HepG2 (cell line): ENCODE results near the gene TFF1. TPM values are rescaled to one million over a fixed set of nuclear protein-coding genes. Genes with fewer than 3 reads are reported as not detected.

Experiments
- HHEX ChIP-seq: IDR thresholded peaks from 2 replicates; pipeline ENCODE4 v1.6.1; 2016; ENCODE audit warnings: control low read depth
- PLRG1 ChIP-seq: fragments of 450-650 bp; conservative IDR thresholded peaks from 2 replicates; pipeline ENCODE4 v1.6.1; 2016
- ZFP36L2 ChIP-seq: sonication (generic); formaldehyde crosslinking; IDR thresholded peaks from 2 replicates; pipeline ENCODE4 v1.4.0; 2020; ENCODE audit warnings: missing genetic modification reagents
- ZNF282 ChIP-seq: fragments of 450-650 bp; IDR thresholded peaks from 2 replicates; pipeline ENCODE4 v1.6.1; 2018; ENCODE audit not compliant: partially characterized antibody
- ZNF446 ChIP-seq: sonication (generic); formaldehyde crosslinking; IDR thresholded peaks from 2 replicates; pipeline ENCODE4 v1.5.0; 2020; ENCODE audit warnings: mild to moderate bottlenecking, missing genetic modification reagents
- ZNF572 ChIP-seq: sonication (generic); formaldehyde crosslinking; IDR thresholded peaks from 2 replicates; pipeline ENCODE4 v1.5.1; 2020; ENCODE audit warnings: mild to moderate bottlenecking, missing genetic modification reagents
- polyA plus RNA-seq, 8 experiments: library from polyadenylated mRNA; depleted of rRNA in 3 of 8; stranded (reverse) in 7 of 8; unstranded in 1 of 8; fragments of >200 nt; fragmentation: Illumina TruSeq in 4 of 8; extraction: Trizol in 4 of 8; gene quantifications; 2 replicates each; pipeline versions ENCODE4 v1.2.1 to v1.2.3, GENCODE V29; 2011 to 2016; ENCODE audit warnings: low read depth in 4 of 8, missing spikeins in 1 of 8, mixed read lengths in 1 of 8; ENCODE audit not compliant: insufficient read depth in 1 of 8
- total RNA-seq, 5 experiments: library from RNA; depleted of rRNA; stranded (reverse); fragments of >200 nt; fragmentation: Illumina TruSeq; extraction: Trizol; gene quantifications; 2 replicates each; pipeline ENCODE4 v1.2.3, GENCODE V29; 2016; ENCODE audit warnings: low read depth in 1 of 5
- TF ChIP-seq, protein P1 (sequence below): sonication (generic); formaldehyde crosslinking; IDR thresholded peaks from one replicate; pipeline ENCODE4 v1.5.1; 2020; ENCODE audit warnings: mild to moderate bottlenecking, missing genetic modification reagents; ENCODE audit errors: not compliant biosample characterization
- TF ChIP-seq, protein P2 (sequence below): sonication (generic); formaldehyde crosslinking; IDR thresholded peaks from 2 replicates; pipeline ENCODE4 v1.4.0; 2020; ENCODE audit warnings: mild to moderate bottlenecking, missing genetic modification reagents
- TF ChIP-seq, protein P3 (sequence below): sonication (generic); formaldehyde crosslinking; IDR thresholded peaks from 2 replicates; pipeline ENCODE4 v1.4.0; 2020; ENCODE audit warnings: mild to moderate bottlenecking, missing genetic modification reagents
- TF ChIP-seq, protein P4 (sequence below): IDR thresholded peaks from 2 replicates; pipeline ENCODE4 v1.6.1; 2016; ENCODE audit warnings: control low read depth
- TF ChIP-seq, protein P5 (sequence below): sonication (generic); formaldehyde crosslinking; IDR thresholded peaks from 2 replicates; pipeline ENCODE4 v1.4.0; 2020; ENCODE audit warnings: mild to moderate bottlenecking, missing genetic modification reagents
- TF ChIP-seq, protein P6 (sequence below): sonication (generic); formaldehyde crosslinking; IDR thresholded peaks from 2 replicates; pipeline ENCODE4 v1.8.0; 2023; ENCODE audit warnings: mild to moderate bottlenecking, missing genetic modification reagents

TFF1 gene
- total and polyA plus RNA-seq, 2 of the 13 experiments (the other 11 are each of a cell fraction or from before 2014, with no cell fraction given): 0.24 to 19.4 TPM

DNA sequence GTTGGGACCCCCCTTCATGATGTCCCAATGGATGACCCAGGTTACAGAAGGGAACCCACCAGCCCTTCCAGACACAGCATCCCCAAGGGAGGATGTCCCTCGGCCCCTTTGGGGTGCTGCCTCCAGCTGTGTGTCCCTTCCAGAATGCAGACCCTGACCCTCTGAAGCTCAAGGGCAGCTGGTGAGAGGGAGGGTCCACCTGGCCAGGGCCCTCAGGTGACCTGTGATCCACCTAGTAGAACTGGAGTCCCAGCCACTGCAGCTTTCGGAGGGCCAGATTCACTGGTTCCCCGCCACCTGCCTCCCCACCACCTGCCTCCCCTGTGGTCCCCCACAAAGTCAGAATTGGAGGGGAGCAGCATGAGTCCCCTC lies 9.6 kb upstream of the TFF1 start (continued):
- TF ChIP-seq, protein P1, sequence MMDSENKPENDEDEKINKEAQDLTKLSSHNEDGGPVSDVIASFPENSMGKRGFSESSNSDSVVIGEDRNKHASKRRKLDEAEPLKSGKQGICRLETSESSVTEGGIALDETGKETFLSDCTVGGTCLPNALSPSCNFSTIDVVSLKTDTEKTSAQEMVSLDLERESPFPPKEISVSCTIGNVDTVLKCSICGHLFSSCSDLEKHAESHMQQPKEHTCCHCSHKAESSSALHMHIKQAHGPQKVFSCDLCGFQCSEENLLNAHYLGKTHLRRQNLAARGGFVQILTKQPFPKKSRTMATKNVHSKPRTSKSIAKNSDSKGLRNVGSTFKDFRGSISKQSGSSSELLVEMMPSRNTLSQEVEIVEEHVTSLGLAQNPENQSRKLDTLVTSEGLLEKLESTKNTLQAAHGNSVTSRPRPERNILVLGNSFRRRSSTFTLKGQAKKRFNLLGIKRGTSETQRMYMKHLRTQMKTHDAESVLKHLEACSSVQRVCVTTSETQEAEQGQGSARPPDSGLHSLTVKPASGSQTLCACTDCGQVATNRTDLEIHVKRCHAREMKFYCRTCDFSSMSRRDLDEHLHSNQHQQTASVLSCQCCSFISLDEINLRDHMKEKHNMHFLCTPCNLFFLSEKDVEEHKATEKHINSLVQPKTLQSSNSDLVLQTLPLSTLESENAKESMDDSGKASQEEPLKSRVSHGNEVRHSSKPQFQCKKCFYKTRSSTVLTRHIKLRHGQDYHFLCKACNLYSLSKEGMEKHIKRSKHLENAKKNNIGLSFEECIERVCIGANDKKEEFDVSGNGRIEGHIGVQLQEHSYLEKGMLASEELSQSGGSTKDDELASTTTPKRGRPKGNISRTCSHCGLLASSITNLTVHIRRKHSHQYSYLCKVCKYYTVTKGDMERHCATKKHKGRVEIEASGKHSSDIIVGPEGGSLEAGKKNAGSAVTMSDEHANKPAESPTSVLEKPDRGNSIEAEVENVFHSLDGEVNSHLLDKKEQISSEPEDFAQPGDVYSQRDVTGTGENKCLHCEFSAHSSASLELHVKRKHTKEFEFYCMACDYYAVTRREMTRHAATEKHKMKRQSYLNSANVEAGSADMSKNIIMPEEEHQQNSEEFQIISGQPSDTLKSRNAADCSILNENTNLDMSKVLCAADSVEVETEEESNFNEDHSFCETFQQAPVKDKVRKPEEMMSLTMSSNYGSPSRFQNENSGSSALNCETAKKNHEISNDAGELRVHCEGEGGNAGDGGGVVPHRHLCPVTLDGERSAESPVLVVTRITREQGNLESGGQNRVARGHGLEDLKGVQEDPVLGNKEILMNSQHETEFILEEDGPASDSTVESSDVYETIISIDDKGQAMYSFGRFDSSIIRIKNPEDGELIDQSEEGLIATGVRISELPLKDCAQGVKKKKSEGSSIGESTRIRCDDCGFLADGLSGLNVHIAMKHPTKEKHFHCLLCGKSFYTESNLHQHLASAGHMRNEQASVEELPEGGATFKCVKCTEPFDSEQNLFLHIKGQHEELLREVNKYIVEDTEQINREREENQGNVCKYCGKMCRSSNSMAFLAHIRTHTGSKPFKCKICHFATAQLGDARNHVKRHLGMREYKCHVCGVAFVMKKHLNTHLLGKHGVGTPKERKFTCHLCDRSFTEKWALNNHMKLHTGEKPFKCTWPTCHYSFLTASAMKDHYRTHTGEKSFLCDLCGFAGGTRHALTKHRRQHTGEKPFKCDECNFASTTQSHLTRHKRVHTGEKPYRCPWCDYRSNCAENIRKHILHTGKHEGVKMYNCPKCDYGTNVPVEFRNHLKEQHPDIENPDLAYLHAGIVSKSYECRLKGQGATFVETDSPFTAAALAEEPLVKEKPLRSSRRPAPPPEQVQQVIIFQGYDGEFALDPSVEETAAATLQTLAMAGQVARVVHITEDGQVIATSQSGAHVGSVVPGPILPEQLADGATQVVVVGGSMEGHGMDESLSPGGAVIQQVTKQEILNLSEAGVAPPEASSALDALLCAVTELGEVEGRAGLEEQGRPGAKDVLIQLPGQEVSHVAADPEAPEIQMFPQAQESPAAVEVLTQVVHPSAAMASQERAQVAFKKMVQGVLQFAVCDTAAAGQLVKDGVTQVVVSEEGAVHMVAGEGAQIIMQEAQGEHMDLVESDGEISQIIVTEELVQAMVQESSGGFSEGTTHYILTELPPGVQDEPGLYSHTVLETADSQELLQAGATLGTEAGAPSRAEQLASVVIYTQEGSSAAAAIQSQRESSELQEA (CRISPR knock-in tag): no peak
- TF ChIP-seq HHEX (CRISPR knock-in tag) (no peak), ZNF572 (CRISPR knock-in tag) (no peak), PLRG1 (no peak), ZFP36L2 (CRISPR knock-in tag) (no peak), ZNF282 (no peak), ZNF446 (no peak)
- TF ChIP-seq, protein P2, sequence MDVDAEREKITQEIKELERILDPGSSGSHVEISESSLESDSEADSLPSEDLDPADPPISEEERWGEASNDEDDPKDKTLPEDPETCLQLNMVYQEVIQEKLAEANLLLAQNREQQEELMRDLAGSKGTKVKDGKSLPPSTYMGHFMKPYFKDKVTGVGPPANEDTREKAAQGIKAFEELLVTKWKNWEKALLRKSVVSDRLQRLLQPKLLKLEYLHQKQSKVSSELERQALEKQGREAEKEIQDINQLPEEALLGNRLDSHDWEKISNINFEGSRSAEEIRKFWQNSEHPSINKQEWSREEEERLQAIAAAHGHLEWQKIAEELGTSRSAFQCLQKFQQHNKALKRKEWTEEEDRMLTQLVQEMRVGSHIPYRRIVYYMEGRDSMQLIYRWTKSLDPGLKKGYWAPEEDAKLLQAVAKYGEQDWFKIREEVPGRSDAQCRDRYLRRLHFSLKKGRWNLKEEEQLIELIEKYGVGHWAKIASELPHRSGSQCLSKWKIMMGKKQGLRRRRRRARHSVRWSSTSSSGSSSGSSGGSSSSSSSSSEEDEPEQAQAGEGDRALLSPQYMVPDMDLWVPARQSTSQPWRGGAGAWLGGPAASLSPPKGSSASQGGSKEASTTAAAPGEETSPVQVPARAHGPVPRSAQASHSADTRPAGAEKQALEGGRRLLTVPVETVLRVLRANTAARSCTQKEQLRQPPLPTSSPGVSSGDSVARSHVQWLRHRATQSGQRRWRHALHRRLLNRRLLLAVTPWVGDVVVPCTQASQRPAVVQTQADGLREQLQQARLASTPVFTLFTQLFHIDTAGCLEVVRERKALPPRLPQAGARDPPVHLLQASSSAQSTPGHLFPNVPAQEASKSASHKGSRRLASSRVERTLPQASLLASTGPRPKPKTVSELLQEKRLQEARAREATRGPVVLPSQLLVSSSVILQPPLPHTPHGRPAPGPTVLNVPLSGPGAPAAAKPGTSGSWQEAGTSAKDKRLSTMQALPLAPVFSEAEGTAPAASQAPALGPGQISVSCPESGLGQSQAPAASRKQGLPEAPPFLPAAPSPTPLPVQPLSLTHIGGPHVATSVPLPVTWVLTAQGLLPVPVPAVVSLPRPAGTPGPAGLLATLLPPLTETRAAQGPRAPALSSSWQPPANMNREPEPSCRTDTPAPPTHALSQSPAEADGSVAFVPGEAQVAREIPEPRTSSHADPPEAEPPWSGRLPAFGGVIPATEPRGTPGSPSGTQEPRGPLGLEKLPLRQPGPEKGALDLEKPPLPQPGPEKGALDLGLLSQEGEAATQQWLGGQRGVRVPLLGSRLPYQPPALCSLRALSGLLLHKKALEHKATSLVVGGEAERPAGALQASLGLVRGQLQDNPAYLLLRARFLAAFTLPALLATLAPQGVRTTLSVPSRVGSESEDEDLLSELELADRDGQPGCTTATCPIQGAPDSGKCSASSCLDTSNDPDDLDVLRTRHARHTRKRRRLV (CRISPR knock-in tag): no peak
- TF ChIP-seq, protein P3, sequence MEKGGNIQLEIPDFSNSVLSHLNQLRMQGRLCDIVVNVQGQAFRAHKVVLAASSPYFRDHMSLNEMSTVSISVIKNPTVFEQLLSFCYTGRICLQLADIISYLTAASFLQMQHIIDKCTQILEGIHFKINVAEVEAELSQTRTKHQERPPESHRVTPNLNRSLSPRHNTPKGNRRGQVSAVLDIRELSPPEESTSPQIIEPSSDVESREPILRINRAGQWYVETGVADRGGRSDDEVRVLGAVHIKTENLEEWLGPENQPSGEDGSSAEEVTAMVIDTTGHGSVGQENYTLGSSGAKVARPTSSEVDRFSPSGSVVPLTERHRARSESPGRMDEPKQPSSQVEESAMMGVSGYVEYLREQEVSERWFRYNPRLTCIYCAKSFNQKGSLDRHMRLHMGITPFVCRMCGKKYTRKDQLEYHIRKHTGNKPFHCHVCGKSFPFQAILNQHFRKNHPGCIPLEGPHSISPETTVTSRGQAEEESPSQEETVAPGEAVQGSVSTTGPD: no peak
- TF ChIP-seq, protein P4, sequence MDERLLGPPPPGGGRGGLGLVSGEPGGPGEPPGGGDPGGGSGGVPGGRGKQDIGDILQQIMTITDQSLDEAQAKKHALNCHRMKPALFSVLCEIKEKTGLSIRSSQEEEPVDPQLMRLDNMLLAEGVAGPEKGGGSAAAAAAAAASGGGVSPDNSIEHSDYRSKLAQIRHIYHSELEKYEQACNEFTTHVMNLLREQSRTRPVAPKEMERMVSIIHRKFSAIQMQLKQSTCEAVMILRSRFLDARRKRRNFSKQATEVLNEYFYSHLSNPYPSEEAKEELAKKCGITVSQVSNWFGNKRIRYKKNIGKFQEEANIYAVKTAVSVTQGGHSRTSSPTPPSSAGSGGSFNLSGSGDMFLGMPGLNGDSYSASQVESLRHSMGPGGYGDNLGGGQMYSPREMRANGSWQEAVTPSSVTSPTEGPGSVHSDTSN (CRISPR knock-in tag): no peak
- TF ChIP-seq, protein P5, sequence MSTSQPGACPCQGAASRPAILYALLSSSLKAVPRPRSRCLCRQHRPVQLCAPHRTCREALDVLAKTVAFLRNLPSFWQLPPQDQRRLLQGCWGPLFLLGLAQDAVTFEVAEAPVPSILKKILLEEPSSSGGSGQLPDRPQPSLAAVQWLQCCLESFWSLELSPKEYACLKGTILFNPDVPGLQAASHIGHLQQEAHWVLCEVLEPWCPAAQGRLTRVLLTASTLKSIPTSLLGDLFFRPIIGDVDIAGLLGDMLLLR (CRISPR knock-in tag): no peak
- TF ChIP-seq, protein P6, sequence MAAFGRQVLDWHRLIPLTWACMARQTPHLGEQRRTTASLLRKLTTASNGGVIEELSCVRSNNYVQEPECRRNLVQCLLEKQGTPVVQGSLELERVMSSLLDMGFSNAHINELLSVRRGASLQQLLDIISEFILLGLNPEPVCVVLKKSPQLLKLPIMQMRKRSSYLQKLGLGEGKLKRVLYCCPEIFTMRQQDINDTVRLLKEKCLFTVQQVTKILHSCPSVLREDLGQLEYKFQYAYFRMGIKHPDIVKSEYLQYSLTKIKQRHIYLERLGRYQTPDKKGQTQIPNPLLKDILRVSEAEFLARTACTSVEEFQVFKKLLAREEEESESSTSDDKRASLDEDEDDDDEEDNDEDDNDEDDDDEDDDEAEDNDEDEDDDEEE (CRISPR knock-in tag): no peak
